Lower lobe of right lung (tissue), 2 donors: ENCODE results near the gene DNM2. TPM values are rescaled to one million over a fixed set of nuclear protein-coding genes. Genes with fewer than 3 reads are reported as not detected.

Experiments used
- ATAC-seq, 2 donors: fragments of 200-7000 bp; cut with Tn5 transposase; one replicate each; pipeline ENCODE4 v1.9.1; 2020 to 2022; ENCODE audit warnings: mild to moderate bottlenecking in 2 of 2, moderate library complexity in 2 of 2
- DNase-seq: peaks from one replicate; pipeline ENCODE4 v3.0.0-alpha.2; 2020
- H3K27ac ChIP-seq: fragments of 200-600 bp; one replicate; pipeline ENCODE4 v1.8.0; 2022
- H3K27me3 ChIP-seq: fragments of 200-600 bp; one replicate; pipeline ENCODE4 v1.8.0; 2022; ENCODE audit warnings: low read depth
- H3K36me3 ChIP-seq: fragments of 200-600 bp; one replicate; pipeline ENCODE4 v1.8.0; 2022; ENCODE audit warnings: mild to moderate bottlenecking
- H3K4me1 ChIP-seq: fragments of 200-600 bp; one replicate; pipeline ENCODE4 v1.8.0; 2022
- H3K4me3 ChIP-seq: fragments of 200-600 bp; one replicate; pipeline ENCODE4 v1.8.0; 2022; ENCODE audit warnings: mild to moderate bottlenecking
- H3K9me3 ChIP-seq: fragments of 200-600 bp; one replicate; pipeline ENCODE4 v1.8.0; 2022
- intact Hi-C: fragments of 100-400 bp; cut with DNase I; formaldehyde crosslinking; loops from one replicate; pipeline ENCODE4 v1.11.0; 2022
- total RNA-seq: library from RNA; stranded (reverse); fragmentation: NEBNext Ultra II Directional; extraction: Animal tissue kit (Norgen Biotek cat#: 25700); gene quantifications from one replicate; pipeline ENCODE4 v1.2.1, GENCODE V29; 2021
- TF ChIP-seq, protein P1 (sequence below): fragments of 200-600 bp; IDR thresholded peaks from one replicate; pipeline ENCODE4 v1.8.0; 2022; ENCODE audit warnings: antibody characterized with exemption, mild to moderate bottlenecking
- donor health status: DM: no; HTN: yes; CAD: no; lungs with severe emphysema.

The DNM2 gene
- total RNA-seq, 1 donor from 2014 or later: 282 TPM

DNA sequence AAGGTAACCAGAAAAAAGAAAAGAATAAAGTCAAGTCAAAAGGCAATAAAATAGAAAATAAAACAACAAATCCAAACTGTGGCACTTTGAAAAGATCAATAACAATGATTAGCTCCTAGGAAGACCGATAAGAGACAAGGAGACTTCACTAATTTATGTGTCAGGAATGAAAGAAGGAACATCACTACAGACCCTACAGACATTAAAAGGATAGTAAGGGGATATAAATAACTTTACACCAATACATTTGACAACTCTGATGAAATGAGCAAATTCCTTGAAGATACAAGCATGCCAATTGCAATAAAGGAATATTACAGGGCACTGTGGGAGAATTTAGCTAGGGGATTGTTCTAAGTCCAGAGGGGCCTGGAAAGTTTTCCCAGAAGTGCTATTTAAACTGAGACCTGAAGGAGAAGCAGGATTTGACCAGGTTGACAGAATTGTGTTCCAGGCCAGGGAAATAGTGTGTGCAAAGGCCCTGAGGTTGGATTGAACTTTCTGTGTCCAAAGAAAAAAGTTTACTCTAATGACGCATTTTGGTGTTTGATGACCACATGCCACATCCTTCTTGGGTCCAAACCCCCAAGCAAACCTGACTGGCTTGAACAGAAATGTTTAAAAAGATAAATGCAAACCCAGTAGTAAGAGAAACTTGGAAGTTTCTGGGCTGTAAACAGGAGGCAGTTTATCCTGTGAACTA, 128.8 kb downstream of the DNM2 start:
- intact Hi-C loops: no loop called here
- ATAC-seq (no peak), DNase-seq (no peak)
- Histone ChIP-seq H3K27me3 (peaks cover 3% of the 10 kb centered on the region), H3K27ac (no peak overlapping the region), H3K4me3 (no peak overlapping the region), H3K36me3 (no peaks in the 10 kb centered on the region), H3K9me3 (no peaks in the 10 kb centered on the region), H3K4me1 (no peaks in the 10 kb centered on the region)
- TF ChIP-seq, protein P1, sequence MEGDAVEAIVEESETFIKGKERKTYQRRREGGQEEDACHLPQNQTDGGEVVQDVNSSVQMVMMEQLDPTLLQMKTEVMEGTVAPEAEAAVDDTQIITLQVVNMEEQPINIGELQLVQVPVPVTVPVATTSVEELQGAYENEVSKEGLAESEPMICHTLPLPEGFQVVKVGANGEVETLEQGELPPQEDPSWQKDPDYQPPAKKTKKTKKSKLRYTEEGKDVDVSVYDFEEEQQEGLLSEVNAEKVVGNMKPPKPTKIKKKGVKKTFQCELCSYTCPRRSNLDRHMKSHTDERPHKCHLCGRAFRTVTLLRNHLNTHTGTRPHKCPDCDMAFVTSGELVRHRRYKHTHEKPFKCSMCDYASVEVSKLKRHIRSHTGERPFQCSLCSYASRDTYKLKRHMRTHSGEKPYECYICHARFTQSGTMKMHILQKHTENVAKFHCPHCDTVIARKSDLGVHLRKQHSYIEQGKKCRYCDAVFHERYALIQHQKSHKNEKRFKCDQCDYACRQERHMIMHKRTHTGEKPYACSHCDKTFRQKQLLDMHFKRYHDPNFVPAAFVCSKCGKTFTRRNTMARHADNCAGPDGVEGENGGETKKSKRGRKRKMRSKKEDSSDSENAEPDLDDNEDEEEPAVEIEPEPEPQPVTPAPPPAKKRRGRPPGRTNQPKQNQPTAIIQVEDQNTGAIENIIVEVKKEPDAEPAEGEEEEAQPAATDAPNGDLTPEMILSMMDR: no peak

DNA sequence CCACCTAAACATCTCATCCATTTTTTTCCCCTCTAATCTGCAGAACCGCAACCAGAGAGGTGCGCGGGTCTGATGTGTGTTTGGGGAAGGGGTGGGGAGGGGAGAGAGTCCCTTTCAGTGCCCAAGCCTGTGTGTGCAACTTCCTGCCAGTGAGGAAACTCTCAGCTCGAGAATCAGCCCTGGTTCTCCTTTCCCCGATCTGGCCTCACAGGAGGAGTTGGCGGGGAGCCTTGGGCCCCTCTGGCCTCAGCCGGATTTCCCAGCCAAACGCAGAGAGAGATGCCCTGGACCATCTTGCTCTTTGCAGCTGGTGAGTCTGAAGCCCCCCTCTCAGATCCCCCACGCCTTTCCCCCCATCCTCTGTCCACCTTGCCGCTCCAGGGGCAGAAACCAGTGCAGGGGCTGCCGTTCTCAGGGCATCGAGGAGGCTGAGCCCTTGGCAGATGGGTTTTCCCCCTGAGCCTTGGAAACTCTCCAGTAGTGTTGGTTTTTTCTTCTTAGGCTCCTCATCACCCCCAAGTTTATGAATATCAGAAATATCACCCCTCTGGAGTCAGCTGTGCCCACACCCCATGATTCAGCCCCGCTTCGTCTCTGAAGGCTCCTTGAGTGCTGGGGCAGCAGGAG, 130.5 kb downstream of the DNM2 start, which contains the start of gene C19orf38:
Gene C19orf38 (plus strand): TSS at position 186 of the 627 bp plus-strand sequence. CDS start 94 bp downstream, at position 280.
- Histone ChIP-seq H3K36me3 (no peaks in the 10 kb centered on the region), H3K9me3 (no peaks in the 10 kb centered on the region), H3K27ac (no peak within 1 kb of the TSS), H3K27me3 (peaks cover 3% of the 10 kb centered on the region), H3K4me1 (no peaks in the 10 kb centered on the region), H3K4me3 (peak within 1 kb of the TSS; percentile 11)
- ATAC-seq (peak; percentile 44 to 73), DNase-seq (no peak)
- TF ChIP-seq, protein P1: no peak
- intact Hi-C loops: no loop called here

DNA sequence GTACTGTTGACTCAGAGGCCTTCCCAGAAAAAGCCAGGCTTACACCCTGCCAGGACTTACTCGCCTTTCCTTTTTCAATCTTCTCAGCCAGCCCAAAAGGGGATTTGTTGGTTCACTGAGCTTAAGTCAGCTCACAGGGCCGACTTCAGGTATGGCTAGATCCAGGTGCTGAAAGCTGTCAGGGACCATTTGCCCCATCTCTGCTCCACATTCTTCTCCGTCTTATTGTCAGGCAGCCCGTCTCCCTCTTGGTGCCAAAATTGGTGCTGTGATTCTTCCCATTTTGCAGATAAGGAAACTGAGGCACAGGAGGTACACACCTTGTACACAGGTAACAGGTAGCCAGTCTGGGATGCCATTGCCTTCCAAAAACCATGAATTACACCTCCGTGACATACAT, 132.8 kb downstream of the DNM2 start:
- Histone ChIP-seq H3K36me3 (no peaks in the 10 kb centered on the region), H3K9me3 (no peaks in the 10 kb centered on the region), H3K27ac (no peak overlapping the region), H3K27me3 (peaks cover 3% of the 10 kb centered on the region), H3K4me3 (no peak overlapping the region), H3K4me1 (no peaks in the 10 kb centered on the region)
- ATAC-seq (no peak), DNase-seq (no peak)
- intact Hi-C loops: no loop called here
- TF ChIP-seq, protein P1: no peak

DNA sequence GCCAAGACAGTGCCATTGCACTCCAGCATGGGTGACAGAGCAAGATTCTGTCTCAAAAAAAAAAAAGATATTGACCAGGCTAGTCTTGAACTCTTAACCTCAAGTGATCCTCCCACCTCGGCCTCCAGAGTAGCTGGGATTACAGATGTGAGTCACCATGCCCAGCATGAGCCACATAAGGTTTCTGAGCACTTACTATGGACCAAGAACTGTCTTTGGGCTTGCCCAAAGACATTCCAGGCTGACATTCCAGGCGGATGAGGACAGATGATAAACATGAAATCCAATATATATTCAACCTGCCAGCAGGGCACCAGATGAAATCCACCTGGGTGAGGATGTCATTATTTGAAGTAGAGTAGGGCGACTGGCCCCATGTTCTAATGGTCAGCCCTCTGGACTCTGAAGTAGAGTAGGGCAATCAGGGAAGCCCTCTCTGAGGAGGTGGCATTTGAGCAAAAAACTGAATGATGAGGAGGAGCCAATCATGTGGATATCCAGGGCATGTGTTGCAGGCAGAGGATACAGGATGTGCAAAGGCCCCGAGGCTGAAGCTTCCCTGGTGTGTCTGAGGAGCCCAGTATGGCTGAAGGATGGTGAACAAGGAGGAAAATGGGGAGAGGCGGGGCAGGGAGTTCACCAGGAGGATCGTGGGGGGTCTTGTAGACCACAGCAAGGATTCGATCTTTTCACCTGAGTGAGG, 134.4 kb downstream of the DNM2 start:
- DNase-seq: no peak
- Histone ChIP-seq H3K4me3 (no peak overlapping the region), H3K4me1 (no peaks in the 10 kb centered on the region), H3K36me3 (no peaks in the 10 kb centered on the region), H3K27me3 (peaks cover 3% of the 10 kb centered on the region), H3K27ac (no peak overlapping the region), H3K9me3 (no peaks in the 10 kb centered on the region)
- TF ChIP-seq, protein P1: no peak
- intact Hi-C loops: no loop called here
- no peak for ATAC-seq

DNA sequence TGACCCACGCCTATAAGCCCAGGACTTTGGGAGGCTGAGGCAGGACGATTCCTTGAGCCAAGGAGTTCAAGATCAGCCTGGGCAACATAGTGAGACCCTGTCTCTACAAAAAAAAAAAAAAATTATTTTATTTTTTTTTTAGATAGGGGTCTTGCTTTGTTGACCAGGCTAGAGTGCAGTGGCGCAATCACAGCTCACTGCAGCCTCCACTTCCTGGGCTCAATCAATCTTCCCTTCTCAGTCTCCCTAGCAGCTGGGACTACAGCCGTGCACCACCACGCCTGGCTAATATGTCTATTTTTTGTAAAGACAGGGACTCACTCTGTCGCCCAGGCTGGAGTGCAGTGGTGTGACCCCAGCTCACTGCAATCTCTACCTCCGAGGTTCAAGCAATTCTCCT, 135.1 kb downstream of the DNM2 start:
- Histone ChIP-seq H3K4me1 (no peaks in the 10 kb centered on the region), H3K36me3 (no peaks in the 10 kb centered on the region), H3K4me3 (no peak overlapping the region), H3K27ac (no peak overlapping the region), H3K27me3 (peaks cover 3% of the 10 kb centered on the region), H3K9me3 (no peaks in the 10 kb centered on the region)
- ATAC-seq (no peak), DNase-seq (no peak)
- intact Hi-C loops: no loop called here
- TF ChIP-seq, protein P1: no peak
